Measurements from ENCODE around the gene CNDP2.
"Not testable (repeated sequence)": the region's sequence is repeated elsewhere in the genome, so short reads cannot be mapped to it uniquely, and the experiment has no call there.

Gene CNDP2

DNA sequence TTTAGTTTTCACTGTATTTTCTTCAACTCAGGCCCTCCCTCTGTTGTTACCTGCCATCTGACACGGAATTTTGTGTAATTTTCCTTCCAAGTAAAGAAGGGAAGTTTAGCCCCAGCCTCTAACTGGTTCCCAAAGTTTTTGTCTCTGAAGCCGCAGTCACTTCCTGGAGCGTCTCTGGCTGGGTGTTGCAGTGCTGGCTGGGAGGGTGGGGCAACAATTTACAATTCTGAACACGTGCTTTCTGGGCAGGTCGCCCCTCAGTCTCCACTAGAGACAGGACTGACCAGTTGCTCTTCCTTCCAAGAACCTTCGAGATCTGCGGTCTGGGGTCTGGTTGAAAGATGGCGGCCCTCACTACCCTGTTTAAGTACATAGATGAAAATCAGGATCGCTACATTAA, 3.5 kb downstream of the CNDP2 start:
- no peak overlapping the region for H3K27ac ChIP-seq
- no peak for TF ChIP-seq ZFX (IDR thresholded peaks at IDR 0.05; ENCODE audit: borderline replicate concordance)
- TF ChIP-seq, protein P1, sequence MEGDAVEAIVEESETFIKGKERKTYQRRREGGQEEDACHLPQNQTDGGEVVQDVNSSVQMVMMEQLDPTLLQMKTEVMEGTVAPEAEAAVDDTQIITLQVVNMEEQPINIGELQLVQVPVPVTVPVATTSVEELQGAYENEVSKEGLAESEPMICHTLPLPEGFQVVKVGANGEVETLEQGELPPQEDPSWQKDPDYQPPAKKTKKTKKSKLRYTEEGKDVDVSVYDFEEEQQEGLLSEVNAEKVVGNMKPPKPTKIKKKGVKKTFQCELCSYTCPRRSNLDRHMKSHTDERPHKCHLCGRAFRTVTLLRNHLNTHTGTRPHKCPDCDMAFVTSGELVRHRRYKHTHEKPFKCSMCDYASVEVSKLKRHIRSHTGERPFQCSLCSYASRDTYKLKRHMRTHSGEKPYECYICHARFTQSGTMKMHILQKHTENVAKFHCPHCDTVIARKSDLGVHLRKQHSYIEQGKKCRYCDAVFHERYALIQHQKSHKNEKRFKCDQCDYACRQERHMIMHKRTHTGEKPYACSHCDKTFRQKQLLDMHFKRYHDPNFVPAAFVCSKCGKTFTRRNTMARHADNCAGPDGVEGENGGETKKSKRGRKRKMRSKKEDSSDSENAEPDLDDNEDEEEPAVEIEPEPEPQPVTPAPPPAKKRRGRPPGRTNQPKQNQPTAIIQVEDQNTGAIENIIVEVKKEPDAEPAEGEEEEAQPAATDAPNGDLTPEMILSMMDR (IDR thresholded peaks at IDR 0.05), result no peak

DNA sequence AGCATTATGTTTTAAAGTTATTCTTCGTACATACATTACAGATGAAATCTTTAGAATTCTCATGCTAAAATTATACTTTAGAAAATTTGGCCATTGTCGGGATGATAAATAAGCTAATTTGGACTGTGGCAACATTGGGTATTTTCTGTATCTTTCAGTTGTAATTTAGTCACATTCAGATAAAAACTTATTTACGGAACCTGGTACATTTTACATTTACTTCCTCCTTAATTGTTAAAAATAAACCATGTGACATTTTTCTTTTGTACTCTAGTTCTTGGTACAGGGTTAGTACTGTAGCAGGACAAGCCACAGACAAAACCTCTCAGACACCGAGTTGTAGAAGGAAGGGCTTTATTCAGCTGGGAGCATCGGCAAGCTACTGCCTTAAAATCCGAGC, 4.2 kb downstream of the CNDP2 start:
- H3K27ac ChIP-seq, result no peak overlapping the region
- no peak for TF ChIP-seq ZFX (IDR thresholded peaks at IDR 0.05; ENCODE audit: borderline replicate concordance)
- TF ChIP-seq, protein P1 (IDR thresholded peaks at IDR 0.05), result no peak

DNA sequence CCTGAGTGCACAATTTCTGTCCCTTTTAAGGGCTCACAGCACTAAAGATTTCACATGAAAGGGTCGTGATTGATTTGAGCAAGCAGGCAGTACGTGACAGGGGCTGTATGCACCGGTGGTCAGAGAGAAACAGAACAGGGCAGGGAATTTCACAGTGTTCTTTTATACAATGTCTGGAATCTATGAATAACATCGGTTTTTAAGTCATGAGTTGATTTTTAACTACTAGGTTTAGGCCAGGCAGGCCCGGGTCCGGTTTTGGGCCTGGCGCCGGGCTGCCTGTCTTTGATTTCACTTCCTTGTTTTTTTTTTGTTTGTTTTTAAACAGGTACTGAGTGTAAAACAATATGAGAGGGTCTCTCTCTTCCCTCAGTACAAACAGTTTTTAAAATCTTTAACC, 4.6 kb downstream of the CNDP2 start:
- not testable (repeated sequence) for H3K27ac ChIP-seq

DNA sequence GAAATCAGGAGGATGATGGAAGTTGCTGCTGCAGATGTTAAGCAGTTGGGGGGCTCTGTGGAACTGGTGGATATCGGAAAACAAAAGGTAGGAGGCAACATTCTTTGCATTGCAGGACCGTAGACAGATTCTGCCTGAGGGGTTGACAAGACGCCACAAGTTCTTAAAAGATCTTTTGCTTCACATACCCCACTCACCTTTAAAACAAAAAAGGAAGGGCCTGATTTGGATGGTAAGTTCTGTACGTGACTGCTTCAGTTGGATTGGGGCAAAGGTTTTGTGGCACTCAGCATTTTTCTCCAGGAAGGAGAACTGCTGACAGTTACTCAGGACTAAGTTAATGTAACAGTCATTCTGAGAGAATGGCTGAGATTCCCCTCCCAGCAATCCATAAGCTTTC, 5.2 kb downstream of the CNDP2 start:
- TF ChIP-seq, protein P1 (IDR thresholded peaks at IDR 0.05), result no peak
- TF ChIP-seq ZFX (IDR thresholded peaks at IDR 0.05; ENCODE audit: borderline replicate concordance), result no peak
- no peak overlapping the region for H3K27ac ChIP-seq

DNA sequence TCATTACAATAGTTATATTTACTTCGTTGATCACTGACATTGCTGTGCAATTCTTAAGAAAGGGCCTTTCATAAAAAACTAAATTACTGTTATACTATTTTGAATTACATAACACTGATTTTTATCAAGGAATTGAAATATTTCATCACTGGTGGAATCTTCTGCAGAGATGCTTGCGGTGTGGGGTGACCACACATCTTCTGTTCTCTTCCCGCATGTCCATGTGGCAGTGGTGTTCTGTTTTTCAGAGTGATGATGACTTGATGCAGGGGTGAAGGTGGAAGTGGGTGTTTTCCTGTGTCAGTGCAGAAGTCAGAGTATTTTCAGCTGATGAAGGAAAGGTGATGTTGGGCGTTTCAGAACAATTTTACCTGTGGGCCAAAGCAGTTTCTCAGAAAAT, 7.0 kb downstream of the CNDP2 start:
- H3K27ac ChIP-seq, result no peak overlapping the region

DNA sequence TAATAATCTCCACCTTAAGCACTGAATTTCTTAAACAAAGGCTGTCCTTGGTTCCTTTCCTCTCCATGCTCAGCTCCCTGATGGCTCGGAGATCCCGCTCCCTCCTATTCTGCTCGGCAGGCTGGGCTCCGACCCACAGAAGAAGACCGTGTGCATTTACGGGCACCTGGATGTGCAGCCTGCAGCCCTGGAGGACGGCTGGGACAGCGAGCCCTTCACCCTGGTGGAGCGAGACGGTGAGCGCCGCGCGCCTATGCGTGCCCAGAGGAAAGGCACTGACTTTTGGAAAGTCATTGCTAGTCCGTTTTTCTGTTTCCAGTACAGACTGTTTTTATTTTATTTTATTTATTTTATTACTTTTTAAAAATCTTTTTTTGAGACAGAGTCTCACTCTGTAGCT, 9.6 kb downstream of the CNDP2 start:
- no peak overlapping the region for H3K27ac ChIP-seq
- TF ChIP-seq, protein P1 (IDR thresholded peaks at IDR 0.05), result no peak
- TF ChIP-seq ZFX (IDR thresholded peaks at IDR 0.05; ENCODE audit: borderline replicate concordance), result no peak

More for the DNA sequence above, 7.0 kb downstream of the CNDP2 start:
- TF ChIP-seq ZFX (IDR thresholded peaks at IDR 0.05; ENCODE audit: borderline replicate concordance), result no peak
- TF ChIP-seq, protein P1 (IDR thresholded peaks at IDR 0.05), result no peak

DNA sequence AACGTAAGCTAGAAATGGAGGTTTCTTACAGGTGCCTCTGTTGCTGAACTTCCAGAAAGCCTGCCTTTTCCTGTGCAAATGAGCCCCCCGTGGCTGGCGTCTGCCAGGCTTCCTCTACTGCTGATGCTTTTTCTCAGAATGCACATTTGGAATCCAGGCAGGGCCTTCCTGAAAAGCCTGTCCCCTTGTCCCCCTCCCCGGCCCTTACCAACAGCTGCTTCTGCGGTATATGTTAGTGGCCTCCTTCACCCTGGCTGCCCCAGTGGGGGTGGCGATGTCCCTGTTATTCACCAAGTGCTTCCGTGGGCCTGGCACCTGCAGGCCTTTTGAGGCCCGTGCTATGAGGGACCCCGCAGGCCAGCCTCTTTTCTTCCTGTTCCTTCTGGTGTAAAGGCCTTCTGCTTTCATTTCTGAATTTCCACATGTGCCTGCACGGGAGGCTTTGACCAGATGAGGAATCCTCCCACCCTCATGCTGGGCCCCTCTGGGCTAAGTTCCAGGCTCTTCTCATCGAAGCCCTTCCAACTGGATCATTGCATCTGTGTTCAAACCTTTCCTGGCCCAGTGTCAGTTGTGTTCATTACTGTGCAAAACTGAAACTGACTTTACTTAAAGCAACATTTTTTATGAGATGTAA, 10.4 kb downstream of the CNDP2 start:
- H3K27ac ChIP-seq, result no peak overlapping the region
- TF ChIP-seq, protein P1 (IDR thresholded peaks at IDR 0.05), result no peak
- no peak for TF ChIP-seq ZFX (IDR thresholded peaks at IDR 0.05; ENCODE audit: borderline replicate concordance)

All from 22Rv1 (cell line).